Neuron (in vitro differentiated cells): ENCODE results near the gene PNPLA6.

ENCODE experiments used
- H2AFZ ChIP-seq: one replicate; pipeline ENCODE4 v1.6.1; 2013; ENCODE audit warnings: low read depth, mild to moderate bottlenecking, inconsistent platforms, low read length, moderate library complexity
- H3K27me3 ChIP-seq: one replicate; pipeline ENCODE4 v1.6.1; 2013; ENCODE audit warnings: low read length; ENCODE audit not compliant: insufficient read depth
- H3K36me3 ChIP-seq: one replicate; pipeline ENCODE4 v1.6.1; 2013; ENCODE audit warnings: low read length; ENCODE audit not compliant: insufficient read depth
- H3K4me1 ChIP-seq: one replicate; pipeline ENCODE4 v1.6.1; 2013; ENCODE audit warnings: low read length; ENCODE audit not compliant: insufficient read depth
- H3K4me3 ChIP-seq: 2 replicates; pipeline ENCODE4 v1.5.1; 2013; ENCODE audit warnings: mild to moderate bottlenecking, low read length, moderate library complexity
- H3K9me3 ChIP-seq: one replicate; pipeline ENCODE4 v1.6.1; 2013; ENCODE audit warnings: low read length

Gene PNPLA6

DNA sequence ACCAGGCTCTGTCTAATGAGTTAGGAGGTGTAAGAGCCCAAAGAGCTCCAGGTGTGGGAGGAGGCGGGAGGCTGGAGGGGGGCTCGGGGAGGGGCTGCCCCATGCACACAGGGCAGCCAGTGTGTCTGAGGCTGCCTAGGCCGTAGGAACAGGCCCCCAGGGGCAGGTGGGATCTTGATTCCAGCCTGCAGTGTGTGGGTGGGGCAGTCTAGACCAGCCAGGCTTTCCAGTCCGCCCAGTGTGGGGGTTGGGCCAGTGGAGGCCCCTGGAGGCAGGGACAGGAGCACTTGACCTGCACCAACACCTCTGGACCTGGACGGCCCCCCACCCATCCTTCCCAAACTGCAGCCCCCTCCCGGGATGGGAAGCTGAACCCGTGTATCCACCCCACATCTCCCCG is 54.7 kb downstream of the PNPLA6 start:
- H3K9me3 ChIP-seq, result no peaks in the 10 kb centered on the region
- H2AFZ ChIP-seq, result no peak overlapping the region
- H3K36me3 ChIP-seq, result no peaks in the 10 kb centered on the region
- H3K4me1 ChIP-seq, result no peaks in the 10 kb centered on the region
- peaks cover 3% of the 10 kb centered on the region for H3K27me3 ChIP-seq
- no peak overlapping the region for H3K4me3 ChIP-seq

GRCh38 chr19:7595466-7596133 is 60.1 kb downstream of the PNPLA6 start, which contains the start of gene CAMSAP3:
Gene CAMSAP3, plus strand, starts transcription at chr19:7595863. Its CDS starts 140 bp downstream, at chr19:7596003.
- Histone ChIP-seq H3K4me1 (peaks cover 3% of the 10 kb centered on the region), H3K9me3 (no peaks in the 10 kb centered on the region), H3K36me3 (no peaks in the 10 kb centered on the region), H3K4me3 (peak within 1 kb of the TSS; percentile 56), H2AFZ (peak within 1 kb of the TSS; percentile 84), H3K27me3 (peaks cover 3% of the 10 kb centered on the region)

- peaks cover 3% of the 10 kb centered on the region for H3K4me1 ChIP-seq
- no peaks in the 10 kb centered on the region for H3K36me3 ChIP-seq
- H3K4me3 ChIP-seq, result peak overlapping the region; percentile 56
- no peaks in the 10 kb centered on the region for H3K9me3 ChIP-seq
- H2AFZ ChIP-seq, result no peak overlapping the region
- peaks cover 3% of the 10 kb centered on the region for H3K27me3 ChIP-seq
Observed at GRCh38 chr19:7596211-7596937, 60.9 kb downstream of the PNPLA6 start.

- H3K27me3 ChIP-seq, result no peaks in the 10 kb centered on the region
- H3K4me1 ChIP-seq, result peaks cover 3% of the 10 kb centered on the region
Observed at GRCh38 chr19:7597689-7598088, 62.2 kb downstream of the PNPLA6 start.

DNA sequence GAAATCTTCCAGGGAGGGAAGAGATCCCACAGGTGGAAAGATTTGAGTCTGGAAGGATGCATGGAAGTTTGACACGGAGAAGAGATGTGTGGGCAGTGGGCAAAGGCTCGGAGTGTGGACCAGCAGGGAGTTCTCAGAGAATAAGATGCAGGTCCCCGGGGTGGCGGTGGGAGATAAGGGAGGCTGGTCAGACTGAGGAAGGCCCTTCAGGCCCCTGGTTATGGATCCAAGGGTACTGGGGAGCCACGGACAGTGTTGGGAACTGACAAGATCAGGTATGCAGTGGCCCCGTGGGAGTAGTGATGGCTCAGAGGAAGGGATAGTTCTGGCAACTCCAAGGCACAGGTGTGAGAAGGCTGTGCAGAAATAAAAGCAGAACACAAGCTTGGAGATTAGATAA is 62.7 kb downstream of the PNPLA6 start:
- H3K36me3 ChIP-seq, result no peaks in the 10 kb centered on the region
- no peaks in the 10 kb centered on the region for H3K27me3 ChIP-seq
- H3K9me3 ChIP-seq, result no peaks in the 10 kb centered on the region

More at GRCh38 chr19:7597689-7598088, 62.2 kb downstream of the PNPLA6 start:
- Histone ChIP-seq H3K4me3 (no peak overlapping the region), H3K36me3 (no peaks in the 10 kb centered on the region), H2AFZ (no peak overlapping the region), H3K9me3 (no peaks in the 10 kb centered on the region)

DNA sequence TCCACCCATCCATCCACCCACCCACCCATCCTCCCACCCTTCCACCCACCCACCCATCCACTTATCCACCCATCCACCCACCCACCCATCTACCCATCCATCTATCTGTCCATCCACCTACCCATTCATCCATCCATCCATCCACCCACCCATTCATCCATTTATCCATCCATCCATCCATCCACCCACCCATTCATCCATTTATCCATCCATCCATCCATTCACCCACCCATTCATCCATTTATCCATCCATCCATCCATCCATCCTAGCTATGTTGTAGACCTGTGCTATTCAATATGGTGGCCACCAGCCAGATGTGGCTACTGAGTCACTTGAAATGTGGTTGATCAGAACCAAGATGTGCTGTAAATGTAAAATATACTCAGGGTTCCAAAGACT is 65.2 kb downstream of the PNPLA6 start:
- no peaks in the 10 kb centered on the region for H3K27me3 ChIP-seq
- H3K4me1 ChIP-seq, result peaks cover 3% of the 10 kb centered on the region
- no peaks in the 10 kb centered on the region for H3K36me3 ChIP-seq
- H3K4me3 ChIP-seq, result no peak overlapping the region
- H2AFZ ChIP-seq, result no peak overlapping the region
- no peaks in the 10 kb centered on the region for H3K9me3 ChIP-seq

More for the DNA sequence above, 62.7 kb downstream of the PNPLA6 start:
- H2AFZ ChIP-seq, result no peak overlapping the region
- no peak overlapping the region for H3K4me3 ChIP-seq
- peaks cover 3% of the 10 kb centered on the region for H3K4me1 ChIP-seq

DNA sequence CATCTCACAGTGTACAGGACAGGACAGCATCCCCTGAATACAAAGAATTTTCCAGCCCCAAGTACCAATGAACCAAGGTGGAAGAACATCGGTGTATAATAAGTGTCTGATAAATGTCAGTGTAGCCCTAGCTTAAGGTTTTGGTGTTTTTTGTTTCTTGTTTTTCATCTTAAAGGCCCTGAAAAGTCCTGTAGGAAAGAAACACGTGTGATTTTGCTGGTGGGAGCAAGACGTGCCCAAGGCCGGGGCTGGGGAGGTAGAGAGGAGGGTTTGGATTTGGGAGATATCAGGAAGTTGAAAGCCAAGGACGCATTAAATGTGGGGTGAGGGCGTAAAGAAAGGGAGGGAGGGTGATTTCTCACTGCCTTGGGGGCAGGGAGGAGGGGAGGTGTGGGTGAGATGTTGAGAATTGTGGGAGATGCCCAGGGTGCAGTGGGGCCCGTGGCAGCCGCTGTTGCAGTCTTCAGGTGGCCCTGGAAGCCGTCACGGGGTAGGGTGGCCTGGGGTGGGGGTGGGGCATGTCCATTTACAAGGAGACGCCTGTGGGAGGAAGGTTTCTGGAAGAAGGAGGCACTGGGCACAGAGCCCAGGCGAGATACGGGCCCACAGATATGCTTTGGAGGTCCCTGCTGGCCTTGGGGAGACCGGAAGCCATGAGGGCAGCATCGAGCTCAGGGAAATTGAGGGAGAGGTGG is 66.9 kb downstream of the PNPLA6 start:
- Histone ChIP-seq H2AFZ (no peak overlapping the region), H3K4me1 (no peaks in the 10 kb centered on the region), H3K4me3 (no peak overlapping the region), H3K27me3 (no peaks in the 10 kb centered on the region), H3K9me3 (no peaks in the 10 kb centered on the region), H3K36me3 (no peaks in the 10 kb centered on the region)

GRCh38 chr19:7602935-7603497 is 67.5 kb downstream of the PNPLA6 start:
- no peak overlapping the region for H3K4me3 ChIP-seq
- peaks cover 2% of the 10 kb centered on the region for H3K36me3 ChIP-seq
- no peak overlapping the region for H2AFZ ChIP-seq
- H3K9me3 ChIP-seq, result no peaks in the 10 kb centered on the region
- no peaks in the 10 kb centered on the region for H3K4me1 ChIP-seq
- no peaks in the 10 kb centered on the region for H3K27me3 ChIP-seq

DNA sequence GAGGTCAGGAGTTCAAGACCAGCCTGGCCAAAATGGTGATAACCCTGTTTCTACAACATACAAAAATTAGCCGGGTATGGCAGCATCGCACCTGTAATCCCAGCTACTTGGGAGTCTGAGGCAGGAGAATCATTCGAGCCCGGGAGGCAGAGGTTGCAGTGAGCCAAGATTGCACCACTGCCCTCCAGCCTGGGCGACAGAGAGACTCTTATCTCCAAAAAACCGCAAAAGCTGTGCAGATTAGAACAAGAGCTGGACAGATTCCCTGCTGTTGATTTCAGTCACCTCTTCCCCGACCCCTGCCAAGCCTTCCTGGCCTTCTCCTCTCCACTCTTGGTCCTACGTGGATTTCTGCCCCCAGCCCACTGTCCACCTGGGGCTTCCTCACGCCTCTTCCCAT is 68.4 kb downstream of the PNPLA6 start:
- Histone ChIP-seq H3K36me3 (peaks cover 6% of the 10 kb centered on the region), H3K4me1 (no peaks in the 10 kb centered on the region), H3K9me3 (no peaks in the 10 kb centered on the region), H3K4me3 (no peak overlapping the region), H3K27me3 (no peaks in the 10 kb centered on the region), H2AFZ (no peak overlapping the region)

DNA sequence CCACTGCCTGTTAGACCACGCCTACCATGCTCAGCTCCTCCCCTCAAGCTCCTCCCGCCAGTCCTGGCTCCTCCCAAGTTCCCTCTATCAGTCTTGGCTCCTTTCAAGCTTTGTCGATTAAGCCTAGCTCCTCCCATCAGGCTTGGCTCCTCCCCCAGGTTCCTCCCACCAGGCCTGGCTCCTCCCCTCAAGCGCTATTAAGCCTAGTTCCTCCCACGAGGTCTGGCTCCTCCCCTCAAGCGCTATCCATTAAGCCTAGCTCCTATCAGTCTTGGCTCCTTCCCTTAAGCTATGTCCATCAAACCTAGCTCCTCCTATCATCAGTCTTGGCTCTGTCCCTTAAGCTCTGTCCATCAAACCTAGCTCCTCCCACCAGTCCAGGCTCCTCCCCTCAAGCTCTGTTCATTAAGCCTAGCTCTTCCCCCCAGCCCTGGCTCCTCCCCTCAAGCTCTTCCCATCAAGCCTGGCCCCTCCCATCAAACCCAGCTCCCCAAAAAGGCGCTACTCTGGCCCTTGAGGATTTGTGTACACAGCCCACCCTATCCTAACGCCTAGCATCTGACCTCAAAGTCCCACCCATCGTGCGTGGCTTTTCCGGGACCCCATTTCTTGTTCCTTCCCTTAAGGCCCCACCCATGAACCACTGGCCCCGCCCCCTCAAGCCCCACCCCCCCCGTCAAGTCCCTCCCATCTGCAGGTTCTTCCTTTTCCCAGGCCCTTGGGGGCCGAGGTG is 70.1 kb downstream of the PNPLA6 start:
- Histone ChIP-seq H3K36me3 (peaks cover 12% of the 10 kb centered on the region), H3K9me3 (no peaks in the 10 kb centered on the region), H3K4me3 (no peak overlapping the region), H2AFZ (no peak overlapping the region), H3K4me1 (no peaks in the 10 kb centered on the region), H3K27me3 (no peaks in the 10 kb centered on the region)

GRCh38 chr19:7606289-7606688 is 70.8 kb downstream of the PNPLA6 start:
- peaks cover 18% of the 10 kb centered on the region for H3K36me3 ChIP-seq
- H3K4me3 ChIP-seq, result no peak overlapping the region
- no peaks in the 10 kb centered on the region for H3K4me1 ChIP-seq
- H3K27me3 ChIP-seq, result no peaks in the 10 kb centered on the region
- no peak overlapping the region for H2AFZ ChIP-seq
- H3K9me3 ChIP-seq, result no peaks in the 10 kb centered on the region

- no peak overlapping the region for H3K4me3 ChIP-seq
Observed at GRCh38 chr19:7607212-7607873, 71.8 kb downstream of the PNPLA6 start.

More at GRCh38 chr19:7607212-7607873, 71.8 kb downstream of the PNPLA6 start:
- Histone ChIP-seq H3K9me3 (no peaks in the 10 kb centered on the region), H2AFZ (no peak overlapping the region), H3K36me3 (peaks cover 25% of the 10 kb centered on the region), H3K4me1 (no peaks in the 10 kb centered on the region), H3K27me3 (no peaks in the 10 kb centered on the region)
